PC-3 (cell line): ENCODE measurements around the gene STRIP2.

Source experiments
- CTCF ChIP-seq: fragments of 300-600 bp; sonication (generic); conservative IDR thresholded peaks from 2 replicates; pipeline ENCODE4 v1.5.1; 2017; ENCODE audit warnings: antibody characterized with exemption, low read depth, mild to moderate bottlenecking, low read length
- EZH2 ChIP-seq: fragments of 300-600 bp; sonication (generic); IDR thresholded peaks from one replicate; pipeline ENCODE4 v1.6.1; 2017; ENCODE audit warnings: antibody characterized with exemption, mild to moderate bottlenecking, low read length; ENCODE audit not compliant: unreplicated experiment

- TF ChIP-seq CTCF (no peak), EZH2 (no peak)
Observed at GRCh38 chr7:129438281-129438838, 4.1 kb downstream of the STRIP2 start.
